Measurements from ENCODE around the gene ODF4. TPM values are rescaled to one million over a fixed set of nuclear protein-coding genes. Genes with fewer than 3 reads are reported as not detected.
A peak's percentile ranks its signal among the peaks of the same experiment; 100 is the strongest.

Gene ODF4
- polyA plus RNA-seq, 1 of the 3 experiments (the other 2 are of a cell fraction) = not detected

GRCh38 chr17:8326511-8327302 is 12.9 kb upstream of the ODF4 start:
- Histone ChIP-seq H3K4me1 (ENCODE audit: control insufficient read depth in 1 of 2, insufficient read depth in 2 of 2, low read depth in 1 of 2, low read length in 1 of 2) (peaks cover 0 to 6% of the 10 kb centered on the region in 2 experiments; a peak in 1 of 4 replicates), H2AFZ (ENCODE audit: low read depth) (peak overlapping the region; percentile 65; the same call in 1 of the 2 replicates), H3K79me2 (ENCODE audit: insufficient read depth) (no peaks in the 10 kb centered on the region), H3F3A (replicated peaks; ENCODE audit: insufficient read depth) (no peaks in the 10 kb centered on the region), H3K4me2 (no peak overlapping the region; the same call in 1 of the 2 replicates), H3K4me3 (ENCODE audit: low read depth in 2 of 2, low read length in 1 of 2) (peak overlapping the region in 1 of 2 experiments; percentile 24; a peak in 1 of 4 replicates), H3K27ac (ENCODE audit: low read depth in 2 of 2, low read length in 1 of 2) (no peak overlapping the region), H3K9ac (no peak overlapping the region), H3K9me3 (no peaks in the 10 kb centered on the region), H3K27me3 (ENCODE audit: insufficient read depth) (no peaks in the 10 kb centered on the region), H3K36me3 (replicated peaks in 1 of 2; ENCODE audit: control insufficient read depth in 1 of 2, insufficient read depth in 2 of 2, low read length in 1 of 2) (no peaks in the 10 kb centered on the region), H3K9me2 (no peaks in the 10 kb centered on the region), H4K20me1 (ENCODE audit: insufficient read depth) (no peaks in the 10 kb centered on the region)
- ChIA-PET POLR2A (interaction anchor here (1.5 kb wide), 1 partner anchor 50 kb away, joined by 4 read pairs; the partner anchor contains the start of gene KRABD2), CTCF (interaction anchor here (0.8 to 4.2 kb wide), 4 partner anchors 12 to 56 kb away, joined by 3 to 16 read pairs (median 4); partner anchors contain the start of gene ODF4)
- DNase-seq = peak; percentile 79
- WGBS (ENCODE audit: low lambda C conversion rate) = 60% methylated on average over 25 of the region's 48 CpGs
- TF ChIP-seq EZH2phosphoT487 (IDR thresholded peaks at IDR 0.05; ENCODE audit: borderline replicate concordance, low read depth) (no peak), FOXM1 (IDR thresholded peaks at IDR 0.05; ENCODE audit: low read depth) (no peak), GATA2 (CRISPR knock-in tag; IDR thresholded peaks at IDR 0.05) (no peak), REST (IDR thresholded peaks at IDR 0.05; ENCODE audit: low read depth, low read length) (no peak), MAX (IDR thresholded peaks at IDR 0.05; ENCODE audit: low read depth) (no peak), SIN3A (IDR thresholded peaks at IDR 0.05; ENCODE audit: borderline replicate concordance, low read depth, low read length) (no peak), NRF1 (IDR thresholded peaks at IDR 0.05; ENCODE audit: low read depth, low read length) (no peak)

GRCh38 chr17:8327303-8327649 is 12.4 kb upstream of the ODF4 start:
- Histone ChIP-seq H3K9me2 (no peaks in the 10 kb centered on the region), H3K4me1 (ENCODE audit: control insufficient read depth in 1 of 2, insufficient read depth in 2 of 2, low read depth in 1 of 2, low read length in 1 of 2) (peaks cover 0 to 6% of the 10 kb centered on the region in 2 experiments; a peak in 1 of 4 replicates), H3K79me2 (ENCODE audit: insufficient read depth) (no peaks in the 10 kb centered on the region), H3K36me3 (replicated peaks in 1 of 2; ENCODE audit: control insufficient read depth in 1 of 2, insufficient read depth in 2 of 2, low read length in 1 of 2) (no peaks in the 10 kb centered on the region), H3K4me2 (no peak overlapping the region), H3K27me3 (ENCODE audit: insufficient read depth) (no peaks in the 10 kb centered on the region), H4K20me1 (ENCODE audit: insufficient read depth) (no peaks in the 10 kb centered on the region), H3K9me3 (no peaks in the 10 kb centered on the region), H3K27ac (ENCODE audit: low read depth in 2 of 2, low read length in 1 of 2) (no peak overlapping the region), H3K4me3 (ENCODE audit: low read depth in 2 of 2, low read length in 1 of 2) (peak overlapping the region in 1 of 2 experiments; percentile 24; a peak in 1 of 4 replicates), H2AFZ (ENCODE audit: low read depth) (no peak overlapping the region), H3K9ac (no peak overlapping the region), H3F3A (replicated peaks; ENCODE audit: insufficient read depth) (no peaks in the 10 kb centered on the region)
- ChIA-PET POLR2A (no interaction called here), CTCF (interaction anchor here (2.1 to 4.2 kb wide), 2 partner anchors 11 to 50 kb away, joined by 4 to 16 read pairs; partner anchors contain the start of gene ODF4)
- 57% methylated on average over 19 of the region's 25 CpGs for WGBS (ENCODE audit: low lambda C conversion rate)
- DNase-seq = peak; percentile 34
- no peak for TF ChIP-seq TCF12 (IDR thresholded peaks at IDR 0.05)
- no peak for TF ChIP-seq NRF1 (IDR thresholded peaks at IDR 0.05; ENCODE audit: low read depth, low read length)
- TF ChIP-seq SMC3 (IDR thresholded peaks at IDR 0.05; ENCODE audit: low read depth, low read length) = no peak
- TF ChIP-seq EZH2phosphoT487 (IDR thresholded peaks at IDR 0.05; ENCODE audit: borderline replicate concordance, low read depth) = no peak
- no peak for TF ChIP-seq YY1 (IDR thresholded peaks at IDR 0.05; ENCODE audit: low read depth)
- TF ChIP-seq PBX3 (IDR thresholded peaks at IDR 0.05) = no peak
- no peak for TF ChIP-seq POLR2AphosphoS5 (IDR thresholded peaks at IDR 0.05; ENCODE audit: low read depth, low read length)
- TF ChIP-seq MXI1 (IDR thresholded peaks at IDR 0.05; ENCODE audit: low read depth, low read length) = no peak
- no peak for TF ChIP-seq RFX5 (IDR thresholded peaks at IDR 0.05; ENCODE audit: low read length)
- no peak for TF ChIP-seq FOSL2 (IDR thresholded peaks at IDR 0.05; ENCODE audit: borderline replicate concordance, low read depth)
- TF ChIP-seq REST (IDR thresholded peaks at IDR 0.05; ENCODE audit: low read depth, low read length) = no peak
- no peak for TF ChIP-seq SIN3A (IDR thresholded peaks at IDR 0.05; ENCODE audit: borderline replicate concordance, low read depth, low read length)
- no peak for TF ChIP-seq MAX (IDR thresholded peaks at IDR 0.05; ENCODE audit: low read depth)
- TF ChIP-seq MEF2A (IDR thresholded peaks at IDR 0.05; ENCODE audit: borderline replicate concordance, low read depth) = no peak
